GM12865 (cell line): Measurements from ENCODE around the gene PIK3CD.

Experiments used
- DNase-seq: peaks from one replicate; pipeline ENCODE4 v3.0.0; 2010; ENCODE audit warnings: low read depth
- H3K4me3 ChIP-seq: 2 replicates; pipeline ENCODE4 v1.5.1; 2011; ENCODE audit warnings: mild to moderate bottlenecking, low read depth, low read length, control low read depth
- CTCF ChIP-seq: IDR thresholded peaks from 2 replicates; pipeline ENCODE4 v1.5.1; 2011; ENCODE audit warnings: low read length, control low read depth, low read depth, inconsistent platforms; ENCODE audit not compliant: insufficient read depth; ENCODE audit errors: missing control alignments

PIK3CD gene

DNA sequence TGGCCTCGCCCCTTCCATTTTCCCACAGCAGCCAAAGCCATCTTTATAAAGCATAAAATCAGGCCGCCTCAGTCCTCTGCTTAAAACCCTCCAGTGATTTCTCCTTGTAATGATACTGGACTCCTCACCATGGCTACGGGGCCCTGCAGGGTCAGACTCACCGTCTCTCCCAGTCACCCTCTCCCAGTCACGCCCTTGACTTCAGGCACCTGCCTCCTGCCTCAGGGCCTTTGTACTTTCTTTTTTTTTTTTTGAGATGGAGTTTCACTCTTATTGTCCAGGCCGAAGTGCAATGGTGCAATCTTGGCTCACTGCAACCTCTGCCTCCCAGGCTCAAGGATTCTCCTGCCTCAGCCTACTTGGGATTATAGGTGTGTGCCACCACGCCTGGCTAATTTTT is 47.8 kb downstream of the PIK3CD start:
- H3K4me3 ChIP-seq = no peak overlapping the region
- no peak for TF ChIP-seq CTCF
- DNase-seq = no peak

DNA sequence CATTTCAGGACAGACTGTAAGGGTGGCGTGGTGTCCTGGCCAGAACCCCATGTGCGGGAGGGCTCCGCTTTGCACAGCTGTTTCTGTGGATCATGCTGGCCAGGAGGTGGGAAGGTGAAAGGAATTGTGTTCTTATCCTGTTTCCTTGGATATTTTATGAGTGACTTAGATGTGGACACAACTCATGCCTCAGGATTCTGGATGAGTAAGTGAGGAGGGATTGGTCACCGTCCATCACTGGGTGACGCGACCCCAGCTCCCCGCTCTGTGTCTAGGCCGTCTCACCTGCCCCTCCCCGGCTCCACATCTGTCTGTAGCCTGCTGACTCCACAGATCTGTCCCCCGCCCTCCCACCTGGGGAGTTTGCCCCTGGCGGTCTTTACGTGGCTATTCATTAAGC is 48.8 kb downstream of the PIK3CD start:
- TF ChIP-seq CTCF = no peak
- no peak overlapping the region for H3K4me3 ChIP-seq
- no peak for DNase-seq

GRCh38 chr1:9701665-9702064 is 50.1 kb downstream of the PIK3CD start:
- no peak overlapping the region for H3K4me3 ChIP-seq
- DNase-seq = no peak
- no peak for TF ChIP-seq CTCF

GRCh38 chr1:9703165-9703509 is 51.6 kb downstream of the PIK3CD start:
- no peak overlapping the region for H3K4me3 ChIP-seq
- no peak for DNase-seq
- no peak for TF ChIP-seq CTCF

DNA sequence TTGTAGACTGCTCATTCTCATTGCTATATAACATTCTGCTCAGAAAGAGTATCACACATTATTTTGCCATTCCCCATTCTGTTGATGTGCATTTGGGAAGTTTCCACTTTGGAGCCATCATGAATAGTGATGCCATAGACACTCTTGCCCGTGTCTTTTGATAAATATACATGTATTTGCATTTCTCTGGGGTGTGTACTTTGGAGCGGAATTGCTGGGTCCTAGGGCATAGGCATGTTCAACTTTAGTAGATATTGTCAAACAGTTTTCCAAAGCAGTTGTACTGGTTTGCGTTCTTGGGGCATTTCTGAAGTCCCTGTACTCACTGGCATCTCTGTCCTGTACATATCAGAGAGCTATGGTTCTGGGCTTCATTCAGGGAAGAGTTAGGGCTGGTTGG is 52.1 kb downstream of the PIK3CD start:
- TF ChIP-seq CTCF = no peak
- no peak for DNase-seq
- no peak overlapping the region for H3K4me3 ChIP-seq

DNA sequence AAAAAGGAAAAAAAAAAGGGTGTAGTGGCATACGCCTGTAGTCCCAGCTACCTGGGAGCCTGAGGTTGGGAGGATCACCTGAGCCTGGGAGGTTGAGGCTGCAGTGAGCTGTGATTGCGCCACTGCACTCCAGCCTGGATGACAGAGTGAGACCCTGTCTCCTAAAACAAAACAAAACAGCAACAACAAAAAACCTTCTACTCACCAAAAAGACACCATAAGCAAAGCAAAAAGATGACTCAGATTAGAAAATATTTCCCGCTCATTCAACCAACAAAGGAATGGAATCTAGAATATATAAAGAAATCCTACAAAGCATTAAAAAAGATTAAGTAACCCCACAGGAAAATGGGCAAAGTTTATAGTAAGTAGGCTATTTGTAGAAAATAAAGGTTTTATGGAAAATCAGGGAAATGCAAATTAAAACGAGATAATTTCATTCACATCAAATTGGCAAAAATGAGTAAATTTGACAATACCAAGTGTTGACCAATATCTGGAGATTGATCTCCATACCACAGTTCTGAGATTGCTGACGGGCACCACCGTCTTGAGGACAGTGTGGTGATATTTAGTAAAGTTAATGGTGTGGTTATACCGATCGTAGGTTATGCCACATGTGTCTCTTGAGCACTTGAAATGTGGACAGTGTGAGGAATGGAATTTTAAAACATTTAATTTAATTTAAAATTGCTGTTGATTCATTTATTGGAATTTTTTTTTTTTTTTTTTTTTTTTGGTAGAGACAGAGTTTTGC is 54.0 kb downstream of the PIK3CD start:
- no peak for TF ChIP-seq CTCF
- no peak for DNase-seq
- H3K4me3 ChIP-seq = no peak overlapping the region

DNA sequence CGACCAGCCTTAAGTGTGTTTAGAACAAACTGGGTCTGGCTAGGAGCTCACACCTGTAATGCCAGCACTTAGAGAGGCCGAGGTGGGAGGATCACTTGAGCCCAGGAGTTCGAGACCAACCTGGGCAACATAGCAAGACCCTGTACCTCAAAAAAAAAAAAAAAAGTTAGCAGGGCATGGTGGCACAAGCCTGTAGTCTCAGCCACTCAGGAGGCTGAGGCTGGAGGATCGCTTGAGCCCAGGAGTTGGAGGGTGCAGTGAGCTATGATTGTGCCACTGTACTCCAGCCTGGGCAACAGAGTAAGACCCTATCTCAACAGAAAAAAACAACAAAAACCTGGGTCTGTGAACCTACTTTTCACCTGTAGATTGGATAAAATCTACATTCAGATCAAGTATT is 54.6 kb downstream of the PIK3CD start:
- no peak overlapping the region for H3K4me3 ChIP-seq
- TF ChIP-seq CTCF = no peak

More for the DNA sequence above, 54.6 kb downstream of the PIK3CD start:
- DNase-seq = no peak
